Fibroblast of skin of right quadriceps (primary cell): ENCODE results near the gene WIPF1.
A peak's percentile ranks its signal among the peaks of the same experiment; 100 is the strongest.
"Not testable (repeated sequence)": the region's sequence is repeated elsewhere in the genome, so short reads cannot be mapped to it uniquely, and the experiment has no call there.

ENCODE experiments used
- DNase-seq: peaks from one replicate; pipeline ENCODE4 v3.0.0-alpha.2; 2013

The WIPF1 gene

GRCh38 chr2:174569678-174570077, 27.9 kb downstream of the WIPF1 start:
- DNase-seq, result no peak

DNA sequence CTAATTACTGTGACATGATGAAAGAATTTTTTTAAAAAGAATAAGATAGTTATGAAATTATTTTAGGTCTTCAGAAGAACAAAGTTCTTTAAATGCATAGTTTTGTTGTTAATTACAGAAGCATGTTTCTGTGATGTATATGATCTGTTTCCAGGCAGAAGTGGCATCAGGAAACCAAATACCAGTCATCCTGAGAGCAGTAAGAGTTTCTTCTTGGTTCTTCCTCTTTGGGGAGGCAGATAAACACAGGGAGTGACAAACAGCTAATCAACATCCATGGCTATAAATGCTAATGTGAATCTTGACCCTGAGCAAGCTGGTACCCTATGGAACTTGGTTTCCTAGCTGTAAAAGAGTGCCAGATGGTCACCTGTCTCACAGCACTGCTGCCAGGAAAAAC, 29.2 kb downstream of the WIPF1 start:
- DNase-seq, result no peak

DNA sequence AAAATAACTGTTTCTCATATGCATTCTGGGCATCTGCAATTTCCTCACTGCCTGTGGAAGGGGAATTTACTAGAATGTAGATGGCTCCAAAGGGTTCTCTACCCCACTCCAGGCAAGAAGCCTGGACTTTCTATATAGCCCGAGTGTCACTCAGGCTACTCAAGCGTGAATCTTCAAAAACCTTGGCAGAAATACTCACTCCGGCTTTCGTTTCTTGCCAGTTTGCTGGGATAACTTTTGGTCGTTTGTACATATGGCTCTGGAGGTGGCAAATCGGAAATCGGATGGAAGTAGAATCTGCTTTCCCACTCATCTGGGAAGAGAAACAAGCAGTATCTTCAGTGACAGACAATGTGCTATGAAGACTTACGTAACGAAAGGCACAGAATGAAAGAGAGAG, 30.7 kb downstream of the WIPF1 start:
- no peak for DNase-seq

GRCh38 chr2:174563530-174564282, 33.9 kb downstream of the WIPF1 start:
- DNase-seq, result no peak

DNA sequence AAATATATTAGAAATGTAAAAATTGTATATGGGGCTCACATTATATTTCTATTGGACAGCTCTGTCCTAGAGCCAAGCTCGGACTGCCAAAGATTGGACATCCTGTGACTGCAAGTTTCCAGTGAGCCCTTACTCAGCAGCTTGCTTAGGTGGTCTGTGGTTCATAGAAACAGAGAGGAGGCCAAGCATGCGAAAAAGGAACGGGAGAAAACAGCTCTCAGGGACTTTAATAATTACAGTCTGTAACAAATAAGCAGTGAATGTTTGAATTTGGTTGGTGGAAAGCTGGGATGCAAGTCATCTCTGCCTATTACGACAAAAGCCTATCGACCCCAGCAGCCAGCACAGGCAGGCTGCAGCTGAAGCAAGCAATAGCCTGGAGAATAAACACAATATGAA, 35.6 kb downstream of the WIPF1 start:
- no peak for DNase-seq

DNA sequence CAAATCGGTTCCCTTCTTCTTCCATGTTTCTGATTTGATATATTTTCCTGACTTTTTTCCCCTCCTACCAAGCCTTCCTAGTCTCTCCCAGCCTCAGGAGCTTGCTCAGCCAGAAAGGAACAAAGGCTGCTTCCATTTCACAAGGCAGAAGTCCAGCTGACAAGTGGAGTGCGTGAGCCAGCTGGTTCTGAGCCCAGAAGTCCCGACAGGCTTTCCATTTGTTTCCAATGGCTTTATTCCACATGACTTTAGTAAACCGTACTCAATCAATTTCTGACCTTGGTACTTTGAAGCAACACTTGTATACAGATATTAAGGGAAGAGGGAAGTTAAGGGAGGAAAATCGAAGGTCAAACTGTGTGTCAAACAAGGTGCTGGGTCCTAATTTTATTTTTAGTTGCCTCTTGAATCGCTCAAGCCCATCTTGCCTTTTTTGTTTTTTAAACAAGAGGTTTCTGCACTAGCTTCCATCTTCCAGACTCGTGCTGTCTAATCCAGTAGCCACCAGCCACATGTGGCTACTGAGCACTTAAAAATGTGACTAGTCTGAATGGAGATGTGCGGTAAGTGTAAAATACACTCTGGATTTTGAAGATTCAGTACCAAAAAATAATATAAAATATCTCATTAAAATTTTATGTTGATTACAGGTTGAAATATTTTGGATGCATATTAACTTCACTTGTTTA, 36.2 kb downstream of the WIPF1 start:
- peak; percentile 14 for DNase-seq

DNA sequence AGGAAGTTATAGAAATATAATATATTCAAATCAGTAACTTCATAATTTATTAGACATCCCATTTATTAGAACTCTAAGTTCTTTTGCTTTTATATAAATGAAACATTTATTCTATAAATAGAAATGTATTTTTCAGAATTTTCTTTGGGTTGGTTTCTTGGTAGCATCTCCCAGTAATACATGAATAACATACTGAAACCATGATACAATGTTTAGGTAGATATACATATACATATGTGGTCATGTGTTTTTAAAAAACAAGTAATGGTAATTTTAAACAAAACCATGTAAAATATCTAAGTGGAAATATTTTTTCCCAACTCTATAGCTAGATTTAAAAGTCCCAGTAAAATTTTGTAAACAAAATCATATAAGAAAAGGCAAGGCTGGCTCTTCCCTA, 36.9 kb downstream of the WIPF1 start:
- no peak for DNase-seq

DNA sequence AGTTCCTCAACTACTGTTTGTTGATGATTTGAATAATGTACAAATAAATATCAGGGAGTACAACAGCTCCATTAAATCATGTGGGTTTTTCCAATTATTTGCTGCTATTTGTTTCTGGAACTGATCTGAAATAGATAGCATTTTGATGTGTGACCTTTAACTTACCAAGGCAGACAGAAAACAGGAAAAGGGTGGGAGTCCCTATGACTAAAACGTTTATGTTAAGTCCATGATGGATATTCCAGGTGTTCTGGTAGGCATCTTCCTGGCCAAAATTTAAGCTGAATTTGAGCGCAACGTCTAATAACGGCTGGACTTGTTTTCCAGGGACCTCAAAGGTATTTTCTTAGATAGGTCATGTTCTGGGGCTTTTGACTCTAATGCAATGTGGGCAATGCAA, 41.6 kb downstream of the WIPF1 start:
- no peak for DNase-seq

DNA sequence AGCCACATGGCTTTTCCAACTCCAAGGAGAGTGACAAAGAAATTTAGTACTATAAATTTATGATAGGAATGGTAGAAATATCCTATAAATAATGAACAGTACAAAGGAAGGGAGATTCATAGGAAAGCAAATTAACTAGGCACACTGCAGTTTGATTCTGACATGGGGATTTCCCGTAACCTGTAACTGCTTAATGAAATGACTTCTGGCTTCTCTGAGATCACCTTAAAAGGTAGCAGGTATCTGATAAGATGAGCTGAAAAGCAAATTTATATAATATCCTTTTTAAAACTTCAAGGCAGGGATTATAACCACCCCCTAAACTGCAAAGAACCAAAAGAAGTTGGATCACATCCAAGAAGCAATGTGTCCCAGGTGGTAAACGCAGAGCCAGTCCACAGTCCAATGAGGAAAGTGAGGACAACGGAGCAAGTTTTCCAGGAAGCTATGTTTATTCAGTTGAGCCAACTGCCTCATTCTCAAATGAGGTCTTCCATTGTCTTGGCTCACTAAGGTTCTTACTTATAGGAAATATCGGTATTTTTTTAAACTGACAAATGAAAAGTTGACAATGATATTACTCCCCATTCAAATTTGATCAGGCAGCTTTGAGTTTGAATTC, 43.0 kb downstream of the WIPF1 start:
- no peak for DNase-seq

DNA sequence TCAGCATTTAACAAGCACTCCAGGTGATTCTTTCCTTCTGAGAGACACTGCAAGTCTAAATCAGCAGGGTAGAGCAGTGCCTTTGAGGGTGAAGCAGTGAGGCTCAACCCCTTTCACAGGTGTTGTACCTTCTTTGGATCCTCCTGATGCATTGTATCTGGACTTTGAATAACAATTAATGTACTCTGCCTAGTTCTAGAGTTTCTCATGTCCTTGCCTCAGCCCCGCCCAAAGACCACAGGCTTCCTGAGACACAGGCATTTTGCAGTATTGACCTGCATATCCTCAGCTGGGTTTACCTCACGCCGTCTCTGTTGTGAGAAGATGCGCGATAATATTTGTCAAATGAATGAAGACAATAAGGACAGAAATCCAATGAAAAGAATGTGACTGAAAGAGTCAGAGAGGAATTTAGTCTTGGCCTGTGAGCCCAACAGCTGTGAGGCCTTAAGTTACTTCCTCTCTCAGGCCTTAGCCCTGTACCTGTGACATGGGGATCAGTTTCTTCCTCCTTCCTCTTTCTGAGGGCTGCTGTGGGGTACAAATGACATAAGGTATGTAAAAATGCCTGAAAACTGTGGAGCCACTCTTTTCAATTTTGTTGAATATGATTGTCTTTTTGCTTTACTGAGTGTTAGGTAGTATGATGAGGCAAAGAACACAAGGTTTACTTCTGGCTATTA, 43.7 kb downstream of the WIPF1 start:
- no peak for DNase-seq

DNA sequence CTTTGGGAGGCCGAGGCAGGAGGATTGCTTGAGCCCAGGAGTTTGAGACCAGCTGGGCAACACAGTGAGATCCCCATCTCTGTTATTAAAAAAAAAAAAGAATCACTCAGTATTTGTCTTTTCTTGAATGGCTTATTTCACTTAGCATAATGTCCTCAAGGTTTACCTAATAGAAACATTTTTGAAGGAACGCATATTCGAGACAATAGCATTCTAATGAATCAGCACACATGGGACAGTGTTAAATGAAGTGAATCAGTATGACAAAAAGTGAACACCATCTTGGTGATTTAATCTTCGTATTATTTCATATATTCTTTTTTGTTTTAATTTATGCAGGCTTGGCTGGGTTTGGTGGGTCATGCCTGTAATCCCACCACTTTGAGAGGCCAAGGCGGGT, 44.7 kb downstream of the WIPF1 start:
- DNase-seq, result no peak

- DNase-seq, result no peak
Measured at GRCh38 chr2:174551697-174552096, 45.9 kb downstream of the WIPF1 start.

- DNase-seq, result not testable (repeated sequence)
Measured at GRCh38 chr2:174548646-174549045, 49.0 kb downstream of the WIPF1 start.

GRCh38 chr2:174548021-174548420, 49.6 kb downstream of the WIPF1 start:
- not testable (repeated sequence) for DNase-seq

DNA sequence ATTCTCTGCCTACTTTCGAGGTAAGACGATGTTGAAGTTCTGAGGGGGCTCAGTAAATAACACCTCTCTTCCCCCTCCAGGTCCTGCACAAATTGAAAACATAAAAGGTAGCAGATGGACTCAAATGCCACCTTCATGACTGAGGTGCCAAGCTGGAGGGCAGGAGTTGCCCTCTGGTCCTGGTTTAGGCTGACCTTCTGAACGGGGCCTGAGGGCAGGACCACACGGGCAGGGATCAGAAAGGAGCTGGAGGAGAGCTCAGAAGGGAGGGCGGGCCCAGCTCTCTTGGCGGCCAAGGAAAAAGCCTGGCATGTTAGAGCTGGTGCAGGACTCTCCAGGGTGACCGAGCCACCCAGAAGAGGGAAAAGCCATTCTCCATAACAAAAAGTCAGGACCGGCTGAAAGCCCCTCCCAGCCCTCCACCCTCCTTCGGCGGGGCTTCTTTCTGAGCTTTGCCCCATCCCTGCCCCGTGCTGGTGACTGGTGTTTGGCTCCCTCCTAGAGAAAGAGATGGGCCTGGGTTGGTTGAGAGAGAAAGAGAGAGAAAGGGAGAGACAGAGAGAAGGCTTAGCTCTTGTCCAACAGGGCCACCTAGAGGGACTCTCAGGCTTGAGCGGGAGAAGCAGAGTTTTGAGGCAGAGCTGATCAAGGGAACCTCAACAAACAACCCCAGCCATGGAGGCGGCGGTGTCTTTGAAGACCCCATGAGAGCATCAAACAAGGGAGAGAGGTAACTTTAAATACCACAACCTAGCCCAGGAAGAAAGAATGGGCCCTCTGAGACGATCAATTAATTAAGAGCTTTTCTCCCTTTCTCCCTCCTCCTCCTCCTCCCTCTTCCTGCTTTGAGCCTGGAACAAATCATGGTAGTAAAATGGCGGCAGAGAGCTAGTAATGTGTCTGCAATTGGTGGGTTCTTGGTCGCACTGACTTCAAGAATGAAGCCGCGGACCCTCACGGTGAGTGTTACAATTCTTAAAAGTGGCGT, 50.8 kb downstream of the WIPF1 start:
- peak; percentile 24 for DNase-seq

GRCh38 chr2:174545240-174545639, 52.4 kb downstream of the WIPF1 start:
- no peak for DNase-seq

DNA sequence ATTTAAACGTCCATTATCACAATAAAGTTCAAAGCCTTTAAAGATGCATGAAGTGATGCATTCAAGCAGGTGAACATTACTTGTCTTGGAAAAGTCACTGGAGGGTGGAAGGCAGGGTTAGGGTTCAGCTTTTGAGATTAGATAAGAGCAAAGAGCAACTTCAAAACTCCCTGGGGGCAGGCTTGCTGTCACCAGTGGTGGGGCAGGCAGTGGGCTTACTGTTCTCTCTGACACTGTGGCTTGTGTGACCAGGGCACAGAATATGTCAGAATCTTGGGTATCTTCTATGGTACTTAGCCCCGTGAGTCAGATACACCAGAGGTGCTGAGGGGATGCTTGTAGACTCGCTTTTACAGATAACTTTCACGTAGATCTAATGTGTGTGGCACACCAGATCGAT, 52.8 kb downstream of the WIPF1 start:
- no peak for DNase-seq

DNA sequence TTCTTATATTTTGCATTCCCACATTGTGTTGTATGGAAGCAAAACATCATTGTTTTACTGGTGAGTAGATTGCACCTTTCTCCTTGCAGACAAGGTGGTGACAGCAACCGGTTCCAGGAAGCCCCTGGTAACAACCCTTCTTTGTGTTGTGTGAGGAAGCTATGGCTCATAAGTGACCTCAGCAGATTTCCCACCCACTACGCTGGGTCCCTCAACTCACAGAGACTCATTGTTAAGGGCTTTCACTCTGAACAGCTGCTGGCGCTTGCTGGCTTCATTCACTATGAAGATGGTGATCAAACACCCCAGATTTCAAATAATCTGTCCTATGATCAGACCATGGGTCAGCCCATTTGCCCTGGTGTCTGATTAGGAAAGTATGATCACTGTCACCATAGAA, 53.4 kb downstream of the WIPF1 start:
- no peak for DNase-seq

DNA sequence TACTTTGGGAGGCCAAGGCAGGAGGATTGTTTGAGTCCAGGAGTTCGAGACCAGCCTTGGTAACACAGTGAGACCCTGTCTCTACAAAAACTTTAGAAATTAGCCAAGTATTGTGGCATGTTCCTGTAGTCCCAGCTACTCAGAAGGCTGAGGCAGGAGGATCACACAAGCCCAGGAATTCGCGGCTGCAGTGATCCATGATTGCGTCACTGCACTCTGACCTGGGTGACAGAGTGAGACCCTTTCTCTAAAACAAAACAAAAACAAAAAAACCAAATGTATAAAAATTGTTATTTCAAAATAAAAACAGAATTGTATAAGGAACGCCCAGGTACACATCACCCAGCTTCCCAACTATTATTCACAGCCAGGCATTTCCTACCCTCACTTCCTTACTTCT, 56.7 kb downstream of the WIPF1 start:
- DNase-seq, result no peak

DNA sequence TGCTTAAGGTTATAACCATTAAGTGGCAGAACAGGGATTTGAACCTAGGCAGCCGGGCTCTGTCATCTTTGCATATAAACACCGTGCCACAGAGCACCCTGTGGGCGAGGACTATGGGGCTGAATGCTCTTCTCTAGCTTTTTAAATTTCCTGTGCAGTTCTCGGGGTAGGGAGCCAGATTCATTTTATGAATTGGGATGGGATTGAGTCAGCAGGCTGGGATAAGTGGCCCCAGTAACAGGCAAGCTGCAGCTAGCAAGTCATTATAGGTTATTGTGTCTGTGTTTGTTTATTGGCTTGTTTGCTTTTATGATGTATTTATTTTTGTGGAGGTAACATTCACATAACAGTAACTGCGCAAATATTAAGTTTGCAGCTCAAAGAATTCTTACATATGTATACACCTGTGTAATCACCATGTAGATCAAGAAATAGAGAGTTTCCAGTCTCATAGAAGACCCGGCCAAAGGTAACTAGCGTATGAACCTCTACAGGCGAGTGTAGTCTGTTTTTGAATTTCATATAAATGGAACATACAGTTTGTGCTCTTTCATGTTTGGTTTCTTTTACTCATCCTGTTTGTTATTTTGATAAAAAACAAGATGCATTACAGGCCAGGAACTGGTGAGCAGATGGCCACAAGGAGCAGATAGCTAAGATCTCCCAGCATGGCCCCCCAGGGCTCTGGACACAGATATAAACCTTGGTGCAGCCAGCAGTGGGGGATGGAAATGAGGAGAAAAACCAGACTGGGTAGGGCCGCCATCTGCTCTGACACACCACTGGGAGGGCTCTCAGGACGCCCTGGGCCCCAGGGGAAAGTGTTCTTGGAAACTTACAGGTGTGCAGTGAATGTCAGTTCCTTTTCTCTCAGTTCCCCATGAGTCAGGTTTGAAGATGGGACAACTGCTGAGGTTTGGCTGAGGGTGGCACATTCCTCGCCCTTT, 61.6 kb downstream of the WIPF1 start:
- no peak for DNase-seq

GRCh38 chr2:174535083-174535482, 62.5 kb downstream of the WIPF1 start:
- no peak for DNase-seq
